Measurements from ENCODE around the gene DMGDH.

DMGDH gene

GRCh38 chr5:79002374-79002773 is 67.1 kb downstream of the DMGDH start:
- no peak for DNase-seq (ENCODE audit: extremely low read depth, low read depth)
- TF ChIP-seq CTCF (IDR thresholded peaks at IDR 0.05; ENCODE audit: low read depth, low read length), result no peak

GRCh38 chr5:79001471-79001870 is 68.0 kb downstream of the DMGDH start:
- TF ChIP-seq CTCF (IDR thresholded peaks at IDR 0.05; ENCODE audit: low read depth, low read length), result no peak
- DNase-seq (ENCODE audit: extremely low read depth, low read depth), result no peak

- TF ChIP-seq CTCF (IDR thresholded peaks at IDR 0.05; ENCODE audit: low read depth, low read length), result no peak
- no peak for DNase-seq (ENCODE audit: extremely low read depth, low read depth)
These were observed 72.4 kb downstream of the DMGDH start for GRCh38 chr5:78997090-78997489.

- DNase-seq (ENCODE audit: extremely low read depth, low read depth), result no peak
These were observed 73.9 kb downstream of the DMGDH start for GRCh38 chr5:78995521-78996007.

GRCh38 chr5:78993165-78993564 is 76.3 kb downstream of the DMGDH start:
- no peak for TF ChIP-seq CTCF (IDR thresholded peaks at IDR 0.05; ENCODE audit: low read depth, low read length)

More at GRCh38 chr5:78995521-78996007, 73.9 kb downstream of the DMGDH start:
- no peak for TF ChIP-seq CTCF (IDR thresholded peaks at IDR 0.05; ENCODE audit: low read depth, low read length)

GRCh38 chr5:78992146-78992545 is 77.3 kb downstream of the DMGDH start:
- TF ChIP-seq CTCF (IDR thresholded peaks at IDR 0.05; ENCODE audit: low read depth, low read length), result no peak
- DNase-seq (ENCODE audit: extremely low read depth, low read depth), result no peak

More at GRCh38 chr5:78993165-78993564, 76.3 kb downstream of the DMGDH start:
- no peak for DNase-seq (ENCODE audit: extremely low read depth, low read depth)

GRCh38 chr5:78989080-78989479 is 80.4 kb downstream of the DMGDH start:
- no peak for TF ChIP-seq CTCF (IDR thresholded peaks at IDR 0.05; ENCODE audit: low read depth, low read length)
- DNase-seq (ENCODE audit: extremely low read depth, low read depth), result no peak

Measured in AG09319 (cell line).